GM23338 (cell line): ENCODE data around the gene LRMDA. TPM values are rescaled to one million over a fixed set of nuclear protein-coding genes. Genes with fewer than 3 reads are reported as not detected.
"Not testable (repeated sequence)": the region's sequence is repeated elsewhere in the genome, so short reads cannot be mapped to it uniquely, and the experiment has no call there.

Source experiments
- ATAC-seq: fragments of 200-7000 bp; cut with Tn5 transposase; 3 replicates; pipeline ENCODE4 v1.9.1; 2020
- DNase-seq: peaks from one replicate; pipeline ENCODE4 v3.0.0-alpha.2; 2015; ENCODE audit warnings: low spot score
- H2AFZ ChIP-seq: fragments of 200-600 bp; sonication (generic); 2 replicates; pipeline ENCODE4 v1.8.0; 2016; ENCODE audit warnings: antibody characterized with exemption, mild to moderate bottlenecking, moderate library complexity
- H3F3A ChIP-seq: fragments of 200-600 bp; sonication (generic); replicated peaks from 2 replicates; pipeline ENCODE4 v1.8.0; 2017; ENCODE audit warnings: antibody characterized with exemption, mixed run types, low read depth
- H3K27ac ChIP-seq: fragments of 200-600 bp; sonication (generic); 2 replicates; pipeline ENCODE4 v1.6.1; 2016; ENCODE audit warnings: low read depth
- H3K27me3 ChIP-seq: fragments of 200-600 bp; sonication (generic); 2 replicates; pipeline ENCODE4 v1.8.0; 2016; ENCODE audit warnings: mild to moderate bottlenecking, mixed run types, moderate library complexity; ENCODE audit not compliant: insufficient read depth
- H3K36me3 ChIP-seq: fragments of 200-600 bp; sonication (generic); 2 replicates; pipeline ENCODE4 v1.8.0; 2016; ENCODE audit warnings: mild to moderate bottlenecking; ENCODE audit not compliant: insufficient read depth
- H3K4me1 ChIP-seq: fragments of 200-600 bp; sonication (generic); 2 replicates; pipeline ENCODE4 v1.8.0; 2016; ENCODE audit warnings: mild to moderate bottlenecking, moderate library complexity; ENCODE audit not compliant: insufficient read depth
- H3K4me2 ChIP-seq: fragments of 200-600 bp; sonication (generic); 2 replicates; pipeline ENCODE4 v1.7.1; 2017; ENCODE audit warnings: mixed run types
- H3K4me3 ChIP-seq: fragments of 200-600 bp; sonication (generic); 2 replicates; pipeline ENCODE4 v1.6.1; 2016; ENCODE audit warnings: mixed run types
- H3K79me2 ChIP-seq: fragments of 200-600 bp; sonication (generic); replicated peaks from 2 replicates; pipeline ENCODE4 v1.8.0; 2017; ENCODE audit warnings: mild to moderate bottlenecking; ENCODE audit not compliant: insufficient read depth
- H3K9me2 ChIP-seq: fragments of 200-600 bp; sonication (generic); 2 replicates; pipeline ENCODE4 v1.8.0; 2017; ENCODE audit not compliant: insufficient read depth
- H4K20me1 ChIP-seq: fragments of 200-600 bp; sonication (generic); replicated peaks from 2 replicates; pipeline ENCODE4 v1.8.0; 2017; ENCODE audit warnings: mild to moderate bottlenecking; ENCODE audit not compliant: insufficient read depth
- H3K27ac Mint-ChIP-seq: 2 replicates; pipeline ENCODE4 v1.8.0; 2020; ENCODE audit warnings: inconsistent platforms, mild to moderate bottlenecking, moderate library complexity, mixed read lengths
- H3K27me3 Mint-ChIP-seq: 3 replicates; pipeline ENCODE4 v1.8.0; 2022; ENCODE audit warnings: low read depth, mild to moderate bottlenecking, moderate library complexity, mixed read lengths, inconsistent platforms; ENCODE audit not compliant: insufficient read depth, poor library complexity
- H3K36me3 Mint-ChIP-seq: 3 replicates; pipeline ENCODE4 v1.8.0; 2021; ENCODE audit warnings: low read depth, mild to moderate bottlenecking, inconsistent platforms, moderate library complexity, mixed read lengths
- H3K4me1 Mint-ChIP-seq: 3 replicates; pipeline ENCODE4 v1.8.0; 2020; ENCODE audit warnings: mild to moderate bottlenecking, inconsistent platforms, mixed read lengths
- H3K4me3 Mint-ChIP-seq: 3 replicates; pipeline ENCODE4 v1.8.0; 2021; ENCODE audit warnings: moderate library complexity, mild to moderate bottlenecking, inconsistent platforms, mixed read lengths
- H3K9me3 Mint-ChIP-seq: 3 replicates; pipeline ENCODE4 v1.8.0; 2020; ENCODE audit warnings: moderate library complexity, mild to moderate bottlenecking, inconsistent platforms, mixed read lengths
- EZH2 ChIP-seq: fragments of 200-600 bp; sonication (generic); IDR thresholded peaks from one replicate; pipeline ENCODE4 v1.8.0; 2017; ENCODE audit warnings: antibody characterized with exemption, mild to moderate bottlenecking, low read depth; ENCODE audit not compliant: unreplicated experiment
- EZH2phosphoT487 ChIP-seq: fragments of 200-600 bp; sonication (generic); IDR thresholded peaks from one replicate; pipeline ENCODE4 v1.8.1; 2018; ENCODE audit warnings: antibody characterized with exemption; ENCODE audit not compliant: unreplicated experiment
- JUNB ChIP-seq: IDR thresholded peaks from one replicate; pipeline ENCODE4 v1.6.1; 2016; ENCODE audit warnings: antibody characterized with exemption; ENCODE audit not compliant: unreplicated experiment
- STAT1 ChIP-seq: IDR thresholded peaks from one replicate; pipeline ENCODE4 v1.6.1; 2016; ENCODE audit warnings: antibody characterized with exemption; ENCODE audit not compliant: unreplicated experiment
- ZNF331 ChIP-seq: fragments of 250-450 bp; sonication (Bioruptor Pico); IDR thresholded peaks from 2 replicates; pipeline ENCODE4 v1.5.0; 2020; ENCODE audit warnings: low read depth, mild to moderate bottlenecking, moderate library complexity
- ZNF462 ChIP-seq: fragments of 250-450 bp; sonication (Bioruptor Pico); IDR thresholded peaks from 2 replicates; pipeline ENCODE4 v1.5.0; 2020; ENCODE audit warnings: mild to moderate bottlenecking, moderate library complexity
- polyA plus RNA-seq: library from polyadenylated mRNA; unstranded; fragments of >200 nt; fragmentation: Nextera tagmentation; extraction: Ambion mirVana; gene quantifications from 2 replicates; pipeline ENCODE4 v1.2.1, GENCODE V29; 2016
- total RNA-seq: library from RNA; depleted of rRNA; stranded (reverse); fragments of >200 nt; shearing (Covaris generic); gene quantifications from 2 replicates; pipeline ENCODE4 v1.2.3, GENCODE V29; 2014
- TF ChIP-seq, protein P1 (sequence below): IDR thresholded peaks from one replicate; pipeline ENCODE4 v1.6.1; 2018; ENCODE audit warnings: antibody characterized with exemption; ENCODE audit not compliant: unreplicated experiment

LRMDA gene
- total and polyA plus RNA-seq, 2 experiments from 2014 or later, result 0.90 to 1.8 TPM

GRCh38 chr10:76055963-76056362 is 624.5 kb downstream of the LRMDA start (continued):
- TF ChIP-seq, protein P1, sequence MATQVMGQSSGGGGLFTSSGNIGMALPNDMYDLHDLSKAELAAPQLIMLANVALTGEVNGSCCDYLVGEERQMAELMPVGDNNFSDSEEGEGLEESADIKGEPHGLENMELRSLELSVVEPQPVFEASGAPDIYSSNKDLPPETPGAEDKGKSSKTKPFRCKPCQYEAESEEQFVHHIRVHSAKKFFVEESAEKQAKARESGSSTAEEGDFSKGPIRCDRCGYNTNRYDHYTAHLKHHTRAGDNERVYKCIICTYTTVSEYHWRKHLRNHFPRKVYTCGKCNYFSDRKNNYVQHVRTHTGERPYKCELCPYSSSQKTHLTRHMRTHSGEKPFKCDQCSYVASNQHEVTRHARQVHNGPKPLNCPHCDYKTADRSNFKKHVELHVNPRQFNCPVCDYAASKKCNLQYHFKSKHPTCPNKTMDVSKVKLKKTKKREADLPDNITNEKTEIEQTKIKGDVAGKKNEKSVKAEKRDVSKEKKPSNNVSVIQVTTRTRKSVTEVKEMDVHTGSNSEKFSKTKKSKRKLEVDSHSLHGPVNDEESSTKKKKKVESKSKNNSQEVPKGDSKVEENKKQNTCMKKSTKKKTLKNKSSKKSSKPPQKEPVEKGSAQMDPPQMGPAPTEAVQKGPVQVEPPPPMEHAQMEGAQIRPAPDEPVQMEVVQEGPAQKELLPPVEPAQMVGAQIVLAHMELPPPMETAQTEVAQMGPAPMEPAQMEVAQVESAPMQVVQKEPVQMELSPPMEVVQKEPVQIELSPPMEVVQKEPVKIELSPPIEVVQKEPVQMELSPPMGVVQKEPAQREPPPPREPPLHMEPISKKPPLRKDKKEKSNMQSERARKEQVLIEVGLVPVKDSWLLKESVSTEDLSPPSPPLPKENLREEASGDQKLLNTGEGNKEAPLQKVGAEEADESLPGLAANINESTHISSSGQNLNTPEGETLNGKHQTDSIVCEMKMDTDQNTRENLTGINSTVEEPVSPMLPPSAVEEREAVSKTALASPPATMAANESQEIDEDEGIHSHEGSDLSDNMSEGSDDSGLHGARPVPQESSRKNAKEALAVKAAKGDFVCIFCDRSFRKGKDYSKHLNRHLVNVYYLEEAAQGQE, result no peak
- no peak for TF ChIP-seq ZNF331

DNA sequence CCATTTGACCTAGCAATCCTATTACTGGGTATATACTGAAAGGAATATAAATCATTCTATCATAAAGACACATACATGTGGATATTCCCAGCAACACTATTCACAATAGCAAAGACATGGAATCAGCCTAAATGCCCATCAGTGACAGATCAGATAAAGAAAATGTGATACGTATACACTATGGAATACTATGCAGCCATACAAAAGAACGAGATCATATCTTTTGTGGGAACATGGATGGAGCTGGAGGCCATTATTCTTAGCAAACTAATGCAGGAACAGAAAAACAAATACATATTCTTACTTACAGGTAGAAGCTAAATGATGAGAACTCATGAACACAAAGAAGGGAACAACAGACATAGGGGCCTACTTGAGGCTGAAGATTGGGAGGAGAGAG is 629.6 kb downstream of the LRMDA start:
- not testable (repeated sequence) for H3K27ac Mint-ChIP-seq, ATAC-seq, H3K27ac ChIP-seq, H2AFZ ChIP-seq, H3K4me3 Mint-ChIP-seq, H3K4me3 ChIP-seq, H3K27me3 Mint-ChIP-seq, H3K36me3 ChIP-seq, DNase-seq, H4K20me1 ChIP-seq, H3K4me1 Mint-ChIP-seq, H3K9me2 ChIP-seq, H3K4me2 ChIP-seq, H3K79me2 ChIP-seq, H3F3A ChIP-seq, H3K27me3 ChIP-seq, H3K4me1 ChIP-seq
- peaks cover 18% of the 10 kb centered on the region for H3K36me3 Mint-ChIP-seq
- H3K9me3 Mint-ChIP-seq, result peaks cover 23% of the 10 kb centered on the region

DNA sequence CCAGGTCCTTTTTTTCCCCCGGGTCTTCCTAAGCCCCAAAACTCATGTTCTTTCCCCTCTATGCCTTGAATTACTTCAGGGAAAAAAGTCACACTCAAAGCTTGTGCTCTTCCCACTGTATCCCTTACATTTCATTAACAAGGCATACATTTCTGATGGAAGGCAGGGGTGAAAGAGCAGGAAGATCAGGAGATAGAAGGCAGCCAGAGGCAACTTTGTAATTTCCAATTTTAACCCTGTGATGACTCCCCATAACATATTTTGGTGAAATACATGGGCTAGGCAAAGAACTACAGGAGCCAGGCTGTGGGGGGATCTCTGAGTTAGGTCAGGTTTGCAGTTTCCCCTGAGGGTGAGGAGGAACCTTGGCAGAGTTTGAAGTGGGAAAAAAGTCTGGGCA is 635.0 kb downstream of the LRMDA start:
- Histone ChIP-seq H3K27me3 (no peaks in the 10 kb centered on the region), H4K20me1 (no peaks in the 10 kb centered on the region), H3K4me2 (no peak overlapping the region), H2AFZ (no peak overlapping the region), H3K9me2 (peaks cover 6% of the 10 kb centered on the region; the same call in 1 of the 2 replicates), H3K4me3 (no peak overlapping the region), H3K79me2 (no peaks in the 10 kb centered on the region), H3F3A (no peaks in the 10 kb centered on the region), H3K27ac (no peak overlapping the region), H3K36me3 (no peaks in the 10 kb centered on the region; the same call in 1 of the 2 replicates), H3K4me1 (no peaks in the 10 kb centered on the region)
- no peak overlapping the region for H3K4me3 Mint-ChIP-seq
- no peak overlapping the region for H3K27ac Mint-ChIP-seq
- DNase-seq (no peak), ATAC-seq (no peak)
- no peaks in the 10 kb centered on the region for H3K27me3 Mint-ChIP-seq
- H3K9me3 Mint-ChIP-seq, result peaks cover 47% of the 10 kb centered on the region
- H3K4me1 Mint-ChIP-seq, result no peaks in the 10 kb centered on the region; the same call in 2 of the 3 replicates
- peaks cover 42% of the 10 kb centered on the region for H3K36me3 Mint-ChIP-seq
- no peak for TF ChIP-seq EZH2phosphoT487
- no peak for TF ChIP-seq STAT1
- TF ChIP-seq, protein P1, result no peak
- no peak for TF ChIP-seq JUNB
- no peak for TF ChIP-seq EZH2
- no peak for TF ChIP-seq ZNF462
